Measurements from ENCODE around the gene NPHP4. TPM values are rescaled to one million over a fixed set of nuclear protein-coding genes. Genes with fewer than 3 reads are reported as not detected.

Gene NPHP4
- polyA plus RNA-seq, 1 of the 3 experiments (the other 2 are of a cell fraction), result 7.0 TPM

DNA sequence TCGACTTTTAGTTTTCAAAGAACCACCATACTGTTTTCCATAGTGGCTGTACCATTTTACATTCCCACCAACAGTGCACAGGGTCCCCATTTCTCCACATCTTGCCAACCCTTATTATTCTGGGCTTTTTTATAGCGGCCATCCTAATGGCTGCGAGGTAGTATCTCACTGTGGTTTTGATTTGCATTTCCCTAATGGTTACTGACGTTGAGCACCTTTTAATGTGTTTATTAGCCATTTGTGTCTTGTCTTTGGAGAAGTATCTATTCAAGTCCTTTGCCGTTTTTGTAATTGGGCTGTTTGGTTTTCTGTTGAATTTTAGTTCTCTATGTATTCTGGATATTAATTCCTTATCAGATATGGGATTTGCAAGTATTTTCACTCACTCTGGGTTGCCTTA lies 31.1 kb upstream of the NPHP4 start:
- ChIA-PET POLR2A (no interaction called here), CTCF (interaction anchor here (0.6 to 2.8 kb wide), 4 partner anchors 11 to 24 kb away, joined by 3 to 20 read pairs (median 6); partner anchors contain the start of gene KCNAB2)

DNA sequence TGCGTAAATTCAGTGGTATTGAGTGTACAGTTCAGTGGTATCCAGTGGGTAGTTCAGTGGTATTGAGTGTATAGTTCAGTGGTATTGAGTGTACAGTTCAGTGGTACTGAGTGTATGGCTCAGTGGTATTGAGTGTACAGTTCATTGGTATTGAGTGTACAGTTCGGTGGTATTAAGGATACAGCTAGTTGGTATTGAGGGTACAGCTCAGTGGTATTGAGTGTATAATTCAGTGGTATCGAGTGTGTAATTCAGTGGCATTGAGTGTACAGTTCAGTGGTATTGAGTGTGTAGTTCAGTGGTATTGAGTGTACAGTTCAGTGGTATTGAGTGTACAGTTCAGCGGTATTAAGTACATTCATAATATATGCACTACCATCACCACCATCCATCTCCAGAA lies 30.0 kb upstream of the NPHP4 start:
- Histone ChIP-seq H3K4me1 (ENCODE audit: control insufficient read depth in 1 of 2, insufficient read depth in 2 of 2, low read depth in 1 of 2, low read length in 1 of 2) (no peaks in the 10 kb centered on the region; a peak in 1 of 4 replicates), H3K9me2 (no peaks in the 10 kb centered on the region), H4K20me1 (ENCODE audit: insufficient read depth) (no peaks in the 10 kb centered on the region), H3K4me2 (no peak overlapping the region), H3K27ac (ENCODE audit: low read depth in 2 of 2, low read length in 1 of 2) (no peak overlapping the region), H3K9ac (no peak overlapping the region), H3K4me3 (ENCODE audit: low read depth in 2 of 2, low read length in 1 of 2) (no peak overlapping the region), H3K9me3 (no peaks in the 10 kb centered on the region), H3K36me3 (replicated peaks in 1 of 2; ENCODE audit: control insufficient read depth in 1 of 2, insufficient read depth in 2 of 2, low read length in 1 of 2) (no peaks in the 10 kb centered on the region), H3K27me3 (ENCODE audit: insufficient read depth) (no peaks in the 10 kb centered on the region), H2AFZ (ENCODE audit: low read depth) (no peak overlapping the region), H3K79me2 (ENCODE audit: insufficient read depth) (no peaks in the 10 kb centered on the region), H3F3A (replicated peaks; ENCODE audit: insufficient read depth) (no peaks in the 10 kb centered on the region)
- POLR2A ChIA-PET, result no interaction called here
- TF ChIP-seq ELF1 (IDR thresholded peaks at IDR 0.05) (no peak), GABPA (IDR thresholded peaks at IDR 0.05; ENCODE audit: low read depth) (no peak), SIN3A (IDR thresholded peaks at IDR 0.05; ENCODE audit: borderline replicate concordance, low read depth, low read length) (no peak), FOXM1 (IDR thresholded peaks at IDR 0.05; ENCODE audit: low read depth) (no peak), MXI1 (IDR thresholded peaks at IDR 0.05; ENCODE audit: low read depth, low read length) (no peak), SMC3 (IDR thresholded peaks at IDR 0.05; ENCODE audit: low read depth, low read length) (no peak), FOXJ3 (CRISPR knock-in tag; IDR thresholded peaks at IDR 0.05) (no peak), EP300 (IDR thresholded peaks at IDR 0.05; ENCODE audit: borderline replicate concordance in 1 of 2, low read depth in 1 of 2, low read length in 1 of 2) (no peak), NRF1 (IDR thresholded peaks at IDR 0.05; ENCODE audit: low read depth, low read length) (no peak), RAD21 (IDR thresholded peaks at IDR 0.05; ENCODE audit: low read length) (no peak), TCF12 (IDR thresholded peaks at IDR 0.05) (no peak), CHD2 (IDR thresholded peaks at IDR 0.05; ENCODE audit: low read length, partially characterized antibody) (no peak), JUND (IDR thresholded peaks at IDR 0.05) (no peak)
- TF ChIP-seq, protein P1, sequence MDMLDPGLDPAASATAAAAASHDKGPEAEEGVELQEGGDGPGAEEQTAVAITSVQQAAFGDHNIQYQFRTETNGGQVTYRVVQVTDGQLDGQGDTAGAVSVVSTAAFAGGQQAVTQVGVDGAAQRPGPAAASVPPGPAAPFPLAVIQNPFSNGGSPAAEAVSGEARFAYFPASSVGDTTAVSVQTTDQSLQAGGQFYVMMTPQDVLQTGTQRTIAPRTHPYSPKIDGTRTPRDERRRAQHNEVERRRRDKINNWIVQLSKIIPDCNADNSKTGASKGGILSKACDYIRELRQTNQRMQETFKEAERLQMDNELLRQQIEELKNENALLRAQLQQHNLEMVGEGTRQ (IDR thresholded peaks at IDR 0.05; ENCODE audit: borderline replicate concordance, low read depth, low read length), result no peak
- TF ChIP-seq, protein P2, sequence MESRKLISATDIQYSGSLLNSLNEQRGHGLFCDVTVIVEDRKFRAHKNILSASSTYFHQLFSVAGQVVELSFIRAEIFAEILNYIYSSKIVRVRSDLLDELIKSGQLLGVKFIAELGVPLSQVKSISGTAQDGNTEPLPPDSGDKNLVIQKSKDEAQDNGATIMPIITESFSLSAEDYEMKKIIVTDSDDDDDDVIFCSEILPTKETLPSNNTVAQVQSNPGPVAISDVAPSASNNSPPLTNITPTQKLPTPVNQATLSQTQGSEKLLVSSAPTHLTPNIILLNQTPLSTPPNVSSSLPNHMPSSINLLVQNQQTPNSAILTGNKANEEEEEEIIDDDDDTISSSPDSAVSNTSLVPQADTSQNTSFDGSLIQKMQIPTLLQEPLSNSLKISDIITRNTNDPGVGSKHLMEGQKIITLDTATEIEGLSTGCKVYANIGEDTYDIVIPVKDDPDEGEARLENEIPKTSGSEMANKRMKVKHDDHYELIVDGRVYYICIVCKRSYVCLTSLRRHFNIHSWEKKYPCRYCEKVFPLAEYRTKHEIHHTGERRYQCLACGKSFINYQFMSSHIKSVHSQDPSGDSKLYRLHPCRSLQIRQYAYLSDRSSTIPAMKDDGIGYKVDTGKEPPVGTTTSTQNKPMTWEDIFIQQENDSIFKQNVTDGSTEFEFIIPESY (IDR thresholded peaks at IDR 0.05; ENCODE audit: borderline replicate concordance, low read depth), result no peak
- TF ChIP-seq, protein P3, sequence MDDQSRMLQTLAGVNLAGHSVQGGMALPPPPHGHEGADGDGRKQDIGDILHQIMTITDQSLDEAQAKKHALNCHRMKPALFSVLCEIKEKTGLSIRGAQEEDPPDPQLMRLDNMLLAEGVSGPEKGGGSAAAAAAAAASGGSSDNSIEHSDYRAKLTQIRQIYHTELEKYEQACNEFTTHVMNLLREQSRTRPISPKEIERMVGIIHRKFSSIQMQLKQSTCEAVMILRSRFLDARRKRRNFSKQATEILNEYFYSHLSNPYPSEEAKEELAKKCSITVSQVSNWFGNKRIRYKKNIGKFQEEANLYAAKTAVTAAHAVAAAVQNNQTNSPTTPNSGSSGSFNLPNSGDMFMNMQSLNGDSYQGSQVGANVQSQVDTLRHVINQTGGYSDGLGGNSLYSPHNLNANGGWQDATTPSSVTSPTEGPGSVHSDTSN (IDR thresholded peaks at IDR 0.05), result no peak
- TF ChIP-seq, protein P4, sequence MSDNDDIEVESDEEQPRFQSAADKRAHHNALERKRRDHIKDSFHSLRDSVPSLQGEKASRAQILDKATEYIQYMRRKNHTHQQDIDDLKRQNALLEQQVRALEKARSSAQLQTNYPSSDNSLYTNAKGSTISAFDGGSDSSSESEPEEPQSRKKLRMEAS (IDR thresholded peaks at IDR 0.05; ENCODE audit: low read depth), result no peak
- TF ChIP-seq, protein P5, sequence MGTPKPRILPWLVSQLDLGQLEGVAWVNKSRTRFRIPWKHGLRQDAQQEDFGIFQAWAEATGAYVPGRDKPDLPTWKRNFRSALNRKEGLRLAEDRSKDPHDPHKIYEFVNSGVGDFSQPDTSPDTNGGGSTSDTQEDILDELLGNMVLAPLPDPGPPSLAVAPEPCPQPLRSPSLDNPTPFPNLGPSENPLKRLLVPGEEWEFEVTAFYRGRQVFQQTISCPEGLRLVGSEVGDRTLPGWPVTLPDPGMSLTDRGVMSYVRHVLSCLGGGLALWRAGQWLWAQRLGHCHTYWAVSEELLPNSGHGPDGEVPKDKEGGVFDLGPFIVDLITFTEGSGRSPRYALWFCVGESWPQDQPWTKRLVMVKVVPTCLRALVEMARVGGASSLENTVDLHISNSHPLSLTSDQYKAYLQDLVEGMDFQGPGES (IDR thresholded peaks at IDR 0.05; ENCODE audit: low read depth, low read length), result no peak
- 90% methylated on average over 4 of the region's 4 CpGs for WGBS (ENCODE audit: low lambda C conversion rate)
- CTCF ChIA-PET, result no interaction called here
- DNase-seq, result no peak

More for the DNA sequence above, 31.1 kb upstream of the NPHP4 start:
- Histone ChIP-seq H3K4me3 (ENCODE audit: low read depth in 2 of 2, low read length in 1 of 2) (no peak overlapping the region), H3K4me2 (no peak overlapping the region), H3K79me2 (ENCODE audit: insufficient read depth) (no peaks in the 10 kb centered on the region), H3K9ac (no peak overlapping the region), H3F3A (replicated peaks; ENCODE audit: insufficient read depth) (no peaks in the 10 kb centered on the region), H3K27me3 (ENCODE audit: insufficient read depth) (no peaks in the 10 kb centered on the region), H3K9me2 (no peaks in the 10 kb centered on the region), H3K27ac (ENCODE audit: low read depth in 2 of 2, low read length in 1 of 2) (no peak overlapping the region), H3K36me3 (replicated peaks in 1 of 2; ENCODE audit: control insufficient read depth in 1 of 2, insufficient read depth in 2 of 2, low read length in 1 of 2) (no peaks in the 10 kb centered on the region), H4K20me1 (ENCODE audit: insufficient read depth) (no peaks in the 10 kb centered on the region), H2AFZ (ENCODE audit: low read depth) (no peak overlapping the region), H3K9me3 (no peaks in the 10 kb centered on the region), H3K4me1 (ENCODE audit: control insufficient read depth in 1 of 2, insufficient read depth in 2 of 2, low read depth in 1 of 2, low read length in 1 of 2) (no peaks in the 10 kb centered on the region; a peak in 1 of 4 replicates)
- 0 out of 2 replicates have a peak, but pooled peaks have one; percentile 28 for TF ChIP-seq GATA2 (CRISPR knock-in tag; IDR thresholded peaks at IDR 0.05)
- TF ChIP-seq TEAD4 (IDR thresholded peaks at IDR 0.05; ENCODE audit: borderline replicate concordance, insufficient read depth), result no peak
- DNase-seq, result no peak
- 34% methylated on average over 5 of the region's 5 CpGs for WGBS (ENCODE audit: low lambda C conversion rate)
